Ishikawa (cell line): ENCODE results near the gene EGFR.

Experiments
- CREB1 ChIP-seq: IDR thresholded peaks from 2 replicates; pipeline ENCODE4 v1.6.1; 2012; ENCODE audit warnings: low read depth
- EP300 ChIP-seq: IDR thresholded peaks from 2 replicates; pipeline ENCODE4 v1.6.1; 2012; ENCODE audit warnings: borderline replicate concordance
- FOXM1 ChIP-seq: IDR thresholded peaks from 2 replicates; pipeline ENCODE4 v1.6.1; 2012; ENCODE audit warnings: low read depth, borderline replicate concordance
- NFIC ChIP-seq: IDR thresholded peaks from 2 replicates; pipeline ENCODE4 v1.6.1; 2012
- RAD21 ChIP-seq: IDR thresholded peaks from 2 replicates; pipeline ENCODE4 v1.6.1; 2012; ENCODE audit warnings: low read depth
- TAF1 ChIP-seq: IDR thresholded peaks from 2 replicates; pipeline ENCODE4 v1.6.1; 2012; ENCODE audit warnings: low read depth, mild to moderate bottlenecking
- TCF12 ChIP-seq: IDR thresholded peaks from 2 replicates; pipeline ENCODE4 v1.6.1; 2012; ENCODE audit warnings: low read depth
- TEAD4 ChIP-seq: IDR thresholded peaks from 2 replicates; pipeline ENCODE4 v1.6.1; 2012
- USF1 ChIP-seq: IDR thresholded peaks from 2 replicates; pipeline ENCODE4 v1.6.1; 2012
- YY1 ChIP-seq: IDR thresholded peaks from 2 replicates; pipeline ENCODE4 v1.6.1; 2012; ENCODE audit warnings: low read depth
- TF ChIP-seq, protein P1 (sequence below): IDR thresholded peaks from 2 replicates; pipeline ENCODE4 v1.6.1; 2012; ENCODE audit warnings: low read depth, mild to moderate bottlenecking

GRCh38 chr7:55242613-55243012 lies 223.8 kb downstream of the EGFR start:
- no peak for TF ChIP-seq NFIC
- TF ChIP-seq EP300: no peak
- no peak for TF ChIP-seq TAF1
- no peak for TF ChIP-seq RAD21
- TF ChIP-seq CREB1: no peak
- TF ChIP-seq, protein P1, sequence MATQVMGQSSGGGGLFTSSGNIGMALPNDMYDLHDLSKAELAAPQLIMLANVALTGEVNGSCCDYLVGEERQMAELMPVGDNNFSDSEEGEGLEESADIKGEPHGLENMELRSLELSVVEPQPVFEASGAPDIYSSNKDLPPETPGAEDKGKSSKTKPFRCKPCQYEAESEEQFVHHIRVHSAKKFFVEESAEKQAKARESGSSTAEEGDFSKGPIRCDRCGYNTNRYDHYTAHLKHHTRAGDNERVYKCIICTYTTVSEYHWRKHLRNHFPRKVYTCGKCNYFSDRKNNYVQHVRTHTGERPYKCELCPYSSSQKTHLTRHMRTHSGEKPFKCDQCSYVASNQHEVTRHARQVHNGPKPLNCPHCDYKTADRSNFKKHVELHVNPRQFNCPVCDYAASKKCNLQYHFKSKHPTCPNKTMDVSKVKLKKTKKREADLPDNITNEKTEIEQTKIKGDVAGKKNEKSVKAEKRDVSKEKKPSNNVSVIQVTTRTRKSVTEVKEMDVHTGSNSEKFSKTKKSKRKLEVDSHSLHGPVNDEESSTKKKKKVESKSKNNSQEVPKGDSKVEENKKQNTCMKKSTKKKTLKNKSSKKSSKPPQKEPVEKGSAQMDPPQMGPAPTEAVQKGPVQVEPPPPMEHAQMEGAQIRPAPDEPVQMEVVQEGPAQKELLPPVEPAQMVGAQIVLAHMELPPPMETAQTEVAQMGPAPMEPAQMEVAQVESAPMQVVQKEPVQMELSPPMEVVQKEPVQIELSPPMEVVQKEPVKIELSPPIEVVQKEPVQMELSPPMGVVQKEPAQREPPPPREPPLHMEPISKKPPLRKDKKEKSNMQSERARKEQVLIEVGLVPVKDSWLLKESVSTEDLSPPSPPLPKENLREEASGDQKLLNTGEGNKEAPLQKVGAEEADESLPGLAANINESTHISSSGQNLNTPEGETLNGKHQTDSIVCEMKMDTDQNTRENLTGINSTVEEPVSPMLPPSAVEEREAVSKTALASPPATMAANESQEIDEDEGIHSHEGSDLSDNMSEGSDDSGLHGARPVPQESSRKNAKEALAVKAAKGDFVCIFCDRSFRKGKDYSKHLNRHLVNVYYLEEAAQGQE: no peak
- no peak for TF ChIP-seq TCF12
- no peak for TF ChIP-seq USF1
- no peak for TF ChIP-seq FOXM1
- no peak for TF ChIP-seq YY1
- TF ChIP-seq TEAD4: no peak
